Sciatic nerve (tissue), 2 donors: ENCODE results near the gene TFDP3. TPM values are rescaled to one million over a fixed set of nuclear protein-coding genes. Genes with fewer than 3 reads are reported as not detected.

ENCODE experiments used
- ATAC-seq: fragments of 200-7000 bp; cut with Tn5 transposase; one replicate; pipeline ENCODE4 v1.9.1; 2020; ENCODE audit warnings: mild to moderate bottlenecking, moderate library complexity
- DNase-seq: peaks from one replicate; pipeline ENCODE4 v3.0.0-alpha.2; 2020; ENCODE audit warnings: low spot score
- intact Hi-C: fragments of 100-400 bp; cut with DNase I; formaldehyde crosslinking; loops from one replicate; pipeline ENCODE4 v1.14.2; 2022
- total RNA-seq: library from RNA; stranded (reverse); fragmentation: NEBNext Ultra II Directional; extraction: Animal tissue kit (Norgen Biotek cat#: 25700); gene quantifications from one replicate; pipeline ENCODE4 v1.2.1, GENCODE V29; 2021
- donor health status: DM: no; HTN: no; CAD: no.
- donor health status: DM: no; HTN: no; CAD: no.

The TFDP3 gene
- total RNA-seq, 1 donor from 2014 or later, result not detected

GRCh38 chrX:133190877-133191738, 27.0 kb downstream of the TFDP3 start:
- DNase-seq, result no peak
- ATAC-seq, result no peak
- intact Hi-C loops, result no loop called here

- ATAC-seq (no peak), DNase-seq (no peak)
- intact Hi-C loops, result no loop called here
These were observed 29.0 kb downstream of the TFDP3 start for GRCh38 chrX:133189195-133189594.

GRCh38 chrX:133188631-133189030, 29.5 kb downstream of the TFDP3 start:
- intact Hi-C loops, result no loop called here
- DNase-seq (no peak), ATAC-seq (no peak)

- ATAC-seq (no peak), DNase-seq (no peak)
- intact Hi-C loops, result no loop called here
These were observed 32.2 kb downstream of the TFDP3 start for GRCh38 chrX:133185938-133186337.

GRCh38 chrX:133185119-133185518, 33.0 kb downstream of the TFDP3 start:
- no peak for ATAC-seq
- intact Hi-C loops, result no loop called here
- no peak for DNase-seq

- no peak for DNase-seq
- ATAC-seq, result no peak
- intact Hi-C loops, result no loop called here
These were observed 34.3 kb downstream of the TFDP3 start for GRCh38 chrX:133183806-133184205.

- intact Hi-C loops, result no loop called here
- ATAC-seq (no peak), DNase-seq (no peak)
These were observed 38.7 kb downstream of the TFDP3 start for GRCh38 chrX:133179500-133179899.

GRCh38 chrX:133177202-133177601, 41.0 kb downstream of the TFDP3 start:
- intact Hi-C loops, result no loop called here
- DNase-seq (no peak), ATAC-seq (no peak)

GRCh38 chrX:133175605-133176004, 42.5 kb downstream of the TFDP3 start:
- no peak for ATAC-seq
- intact Hi-C loops, result no loop called here
- DNase-seq, result no peak

GRCh38 chrX:133175162-133175561, 43.0 kb downstream of the TFDP3 start:
- intact Hi-C loops, result no loop called here
- ATAC-seq, result no peak

GRCh38 chrX:133171962-133172708, 46.0 kb downstream of the TFDP3 start:
- DNase-seq (no peak), ATAC-seq (no peak)
- intact Hi-C loops, result no loop called here

More at GRCh38 chrX:133175162-133175561, 43.0 kb downstream of the TFDP3 start:
- DNase-seq, result no peak

Other genes with a start within 250 kb of the TFDP3 start
- gene USP26, start 121.2 kb downstream of the TFDP3 start, total RNA-seq, result not detected
- gene GPC4, start 197.1 kb upstream of the TFDP3 start, total RNA-seq, result 27.5 TPM